IMR-90 (cell line): Measurements from ENCODE around the gene CDK5R2. TPM values are rescaled to one million over a fixed set of nuclear protein-coding genes. Genes with fewer than 3 reads are reported as not detected.

Experiments used
- ATAC-seq: fragments of 200-7000 bp; cut with Tn5 transposase; 2 replicates; pipeline ENCODE4 v1.9.1; 2020; ENCODE audit warnings: low read depth, mild to moderate bottlenecking, moderate library complexity
- BruUV-seq: library from RNA; stranded (reverse); fragments of 400-500 nt; replicated peaks from 2 replicates; lab custom pipeline; 2021; lab: Mats Ljungman, UMichigan
- CTCF ChIA-PET: fragments of 300-600 bp; formaldehyde crosslinking; extraction: SDS; loops from one replicate; lab custom pipeline; 2021; ENCODE audit warnings: antibody characterized with exemption; lab: Yijun Ruan, JAX
- POLR2A ChIA-PET: fragments of 300-600 bp; sonication (Branson Sonifier 250); formaldehyde crosslinking; loops from one replicate; lab custom pipeline; 2022; ENCODE audit warnings: antibody characterized with exemption; ENCODE audit not compliant: unreplicated experiment; lab: Charles Lee
- DNase-seq: peaks from one replicate; pipeline ENCODE4 v3.0.0; 2013
- H2AFZ ChIP-seq: replicated peaks from 2 replicates; pipeline ENCODE3; 2013; ENCODE audit warnings: low read length, mild to moderate bottlenecking; ENCODE audit not compliant: poor library complexity
- H2AK5ac ChIP-seq: 2 replicates; pipeline ENCODE4 v1.6.1; 2013; ENCODE audit warnings: low read depth, low read length, inconsistent platforms
- H2AK9ac ChIP-seq: replicated peaks from 2 replicates; pipeline ENCODE3; 2013; ENCODE audit warnings: mild to moderate bottlenecking, low read depth, low read length, moderate library complexity; ENCODE audit not compliant: poor library complexity
- H2BK120ac ChIP-seq: 2 replicates; pipeline ENCODE4 v1.6.1; 2013; ENCODE audit warnings: low read depth, low read length, inconsistent platforms
- H2BK15ac ChIP-seq: 3 replicates; pipeline ENCODE4 v1.6.1; 2013; ENCODE audit warnings: low read depth, low read length, inconsistent platforms
- H2BK20ac ChIP-seq: 2 replicates; pipeline ENCODE4 v1.6.1; 2013; ENCODE audit warnings: low read depth, mild to moderate bottlenecking, inconsistent platforms, low read length, moderate library complexity
- H2BK5ac ChIP-seq: 2 replicates; pipeline ENCODE4 v1.6.1; 2013; ENCODE audit warnings: mild to moderate bottlenecking, low read depth, low read length, inconsistent platforms; ENCODE audit not compliant: poor library complexity, severe bottlenecking
- H3K14ac ChIP-seq: replicated peaks from 2 replicates; pipeline ENCODE4 v1.6.1; 2013; ENCODE audit warnings: low read depth, low read length, inconsistent platforms
- H3K18ac ChIP-seq: 2 replicates; pipeline ENCODE4 v1.6.1; 2013; ENCODE audit warnings: low read depth, low read length, control low read depth
- H3K23ac ChIP-seq: 2 replicates; pipeline ENCODE4 v1.6.1; 2013; ENCODE audit warnings: low read depth, low read length, inconsistent platforms
- H3K27ac ChIP-seq: 2 replicates; pipeline ENCODE4 v1.5.1; 2013; ENCODE audit warnings: mild to moderate bottlenecking, control low read depth, low read length; ENCODE audit not compliant: insufficient read depth
- H3K27me3 ChIP-seq: 2 replicates; pipeline ENCODE4 v1.6.1; 2013; ENCODE audit warnings: low read length; ENCODE audit not compliant: control insufficient read depth, insufficient read depth
- H3K36me3 ChIP-seq: 2 replicates; pipeline ENCODE4 v1.6.1; 2013; ENCODE audit warnings: low read length, mixed read lengths; ENCODE audit not compliant: control insufficient read depth, insufficient read depth
- H3K4ac ChIP-seq: 2 replicates; pipeline ENCODE4 v1.6.1; 2013; ENCODE audit warnings: low read depth, low read length, inconsistent platforms
- H3K4me1 ChIP-seq: 2 replicates; pipeline ENCODE4 v1.6.1; 2013; ENCODE audit warnings: low read length, mixed read lengths; ENCODE audit not compliant: control insufficient read depth, insufficient read depth
- H3K4me2 ChIP-seq: 2 replicates; pipeline ENCODE4 v1.6.1; 2013; ENCODE audit warnings: low read depth, mild to moderate bottlenecking, control low read depth, low read length, moderate library complexity
- H3K4me3 ChIP-seq: 2 replicates; pipeline ENCODE4 v1.5.1; 2013; ENCODE audit warnings: low read depth, mild to moderate bottlenecking, control low read depth, low read length, moderate library complexity; ENCODE audit not compliant: insufficient read depth
- H3K56ac ChIP-seq: 2 replicates; pipeline ENCODE4 v1.6.1; 2013; ENCODE audit warnings: low read length, inconsistent platforms; ENCODE audit not compliant: insufficient read depth; ENCODE audit errors: extremely low read depth
- H3K79me1 ChIP-seq, 2 experiments: 2 replicates each; pipeline ENCODE4 v1.6.1; 2013; ENCODE audit warnings: low read length in 2 of 2, inconsistent platforms in 1 of 2, low read depth in 1 of 2
- H3K9ac ChIP-seq: 2 replicates; pipeline ENCODE4 v1.6.1; 2013; ENCODE audit warnings: low read depth, low read length, control low read depth
- H3K9me1 ChIP-seq: 2 replicates; pipeline ENCODE4 v1.6.1; 2013; ENCODE audit warnings: low read length, inconsistent platforms; ENCODE audit not compliant: insufficient read depth
- H3K9me3 ChIP-seq: 2 replicates; pipeline ENCODE4 v1.6.1; 2013; ENCODE audit warnings: low read length; ENCODE audit not compliant: control insufficient read depth, insufficient read depth
- H4K20me1 ChIP-seq: 2 replicates; pipeline ENCODE4 v1.6.1; 2013; ENCODE audit warnings: low read length, inconsistent platforms; ENCODE audit not compliant: insufficient read depth
- H4K5ac ChIP-seq: 2 replicates; pipeline ENCODE4 v1.6.1; 2013; ENCODE audit warnings: mild to moderate bottlenecking, low read depth, low read length, control low read depth
- H4K8ac ChIP-seq, 2 experiments: 2 replicates each; pipeline ENCODE4 v1.6.1; 2013; ENCODE audit warnings: low read depth in 2 of 2, low read length in 2 of 2, control low read depth in 1 of 2, inconsistent platforms in 1 of 2
- H4K91ac ChIP-seq: 2 replicates; pipeline ENCODE4 v1.6.1; 2013; ENCODE audit warnings: low read depth, low read length, inconsistent platforms; ENCODE audit not compliant: insufficient read depth
- BHLHE40 ChIP-seq: fragments of 150-350 bp; IDR thresholded peaks from 2 replicates; pipeline ENCODE4 v1.6.1; 2016; ENCODE audit warnings: mild to moderate bottlenecking, low read depth, low read length
- CEBPB ChIP-seq: IDR thresholded peaks from 2 replicates; pipeline ENCODE4 v1.6.1; 2012; ENCODE audit warnings: low read depth, low read length, improper control_type of control experiment
- CHD1 ChIP-seq: IDR thresholded peaks from 2 replicates; pipeline ENCODE4 v1.6.1; 2012; ENCODE audit warnings: low read depth, low read length, improper control_type of control experiment
- CTCF ChIP-seq: conservative IDR thresholded peaks from 2 replicates; pipeline ENCODE4 v1.5.1; 2012; ENCODE audit warnings: mild to moderate bottlenecking, low read depth, low read length, improper control_type of control experiment
- FOS ChIP-seq: fragments of 150-350 bp; IDR thresholded peaks from 2 replicates; pipeline ENCODE4 v1.6.1; 2016; ENCODE audit warnings: low read depth, low read length
- MAFK ChIP-seq: IDR thresholded peaks from 2 replicates; pipeline ENCODE4 v1.6.1; 2012; ENCODE audit warnings: low read depth, low read length, improper control_type of control experiment
- MAZ ChIP-seq: IDR thresholded peaks from 2 replicates; pipeline ENCODE4 v1.6.1; 2012; ENCODE audit warnings: low read depth, mild to moderate bottlenecking, low read length, improper control_type of control experiment, moderate library complexity, borderline replicate concordance
- MXI1 ChIP-seq: IDR thresholded peaks from 2 replicates; pipeline ENCODE4 v1.6.1; 2012; ENCODE audit warnings: low read depth, mild to moderate bottlenecking, low read length, moderate library complexity, borderline replicate concordance
- NFE2L2 ChIP-seq: fragments of 150-350 bp; IDR thresholded peaks from 2 replicates; pipeline ENCODE4 v1.6.1; 2016; ENCODE audit warnings: low read depth, mild to moderate bottlenecking, low read length
- RAD21 ChIP-seq: IDR thresholded peaks from 2 replicates; pipeline ENCODE4 v1.6.1; 2012; ENCODE audit warnings: low read length, improper control_type of control experiment
- RCOR1 ChIP-seq: IDR thresholded peaks from 2 replicates; pipeline ENCODE4 v1.6.1; 2012; ENCODE audit warnings: mild to moderate bottlenecking, low read length, improper control_type of control experiment; ENCODE audit not compliant: insufficient replicate concordance
- RFX5 ChIP-seq: IDR thresholded peaks from 2 replicates; pipeline ENCODE4 v1.8.0; 2012; ENCODE audit warnings: low read depth, mild to moderate bottlenecking, low read length, moderate library complexity
- SMC3 ChIP-seq: fragments of 150-350 bp; IDR thresholded peaks from 2 replicates; pipeline ENCODE4 v1.6.1; 2016; ENCODE audit warnings: low read depth, mild to moderate bottlenecking, antibody characterized with exemption, low read length, moderate library complexity
- WGBS, 2 experiments: methylation state at CpG; one replicate each; pipeline versions ENCODE4 v1.1.5 to v1.1.7; 2013; ENCODE audit warnings: missing lambda C conversion rate in 2 of 2; ENCODE audit not compliant: insufficient read length in 1 of 2; ENCODE audit errors: extremely low coverage in 2 of 2; 5-methylcytosine and 5-hydroxymethylcytosine counted together
- dilution Hi-C: fragments of 300-500 bp; cut with HindIII; formaldehyde crosslinking; loops from one replicate; pipeline ENCODE4 v1.14.3; 2018; ENCODE audit warnings: low sequenced_read_pairs; ENCODE audit not compliant: unreplicated experiment
- in situ Hi-C: fragments of 300-500 bp; cut with MboI; formaldehyde crosslinking; loops from 3 replicates; pipeline ENCODE4 v1.14.3; 2019; ENCODE audit warnings: low sequenced_read_pairs, inconsistent platforms, mixed read lengths
- intact Hi-C: fragments of 100-400 bp; cut with micrococcal nuclease; formaldehyde crosslinking; loops from 2 replicates; pipeline ENCODE4 v1.10.0; 2022
- polyA plus RNA-seq, 3 experiments: library from polyadenylated mRNA; depleted of rRNA; stranded (reverse); fragments of >200 nt; gene quantifications; 2 replicates each; pipeline ENCODE4 v1.2.3, GENCODE V29; 2012; ENCODE audit warnings: low replicate concordance in 1 of 3
- total RNA-seq: library from RNA; depleted of rRNA; stranded (reverse); fragments of >200 nt; gene quantifications from 2 replicates; pipeline ENCODE4 v1.2.3, GENCODE V29; 2012
- TF ChIP-seq, protein P1 (sequence below): fragments of 150-350 bp; IDR thresholded peaks from 2 replicates; pipeline ENCODE4 v1.6.1; 2016; ENCODE audit warnings: low read depth, mild to moderate bottlenecking, low read length, moderate library complexity, borderline replicate concordance
- TF ChIP-seq, protein P2 (sequence below): fragments of 150-350 bp; IDR thresholded peaks from 2 replicates; pipeline ENCODE4 v1.6.1; 2017; ENCODE audit warnings: mild to moderate bottlenecking, antibody characterized with exemption, low read length, low read depth

The CDK5R2 gene
- total and polyA plus RNA-seq, 2 of the 4 experiments (the other 2 are of a cell fraction) = not detected

DNA sequence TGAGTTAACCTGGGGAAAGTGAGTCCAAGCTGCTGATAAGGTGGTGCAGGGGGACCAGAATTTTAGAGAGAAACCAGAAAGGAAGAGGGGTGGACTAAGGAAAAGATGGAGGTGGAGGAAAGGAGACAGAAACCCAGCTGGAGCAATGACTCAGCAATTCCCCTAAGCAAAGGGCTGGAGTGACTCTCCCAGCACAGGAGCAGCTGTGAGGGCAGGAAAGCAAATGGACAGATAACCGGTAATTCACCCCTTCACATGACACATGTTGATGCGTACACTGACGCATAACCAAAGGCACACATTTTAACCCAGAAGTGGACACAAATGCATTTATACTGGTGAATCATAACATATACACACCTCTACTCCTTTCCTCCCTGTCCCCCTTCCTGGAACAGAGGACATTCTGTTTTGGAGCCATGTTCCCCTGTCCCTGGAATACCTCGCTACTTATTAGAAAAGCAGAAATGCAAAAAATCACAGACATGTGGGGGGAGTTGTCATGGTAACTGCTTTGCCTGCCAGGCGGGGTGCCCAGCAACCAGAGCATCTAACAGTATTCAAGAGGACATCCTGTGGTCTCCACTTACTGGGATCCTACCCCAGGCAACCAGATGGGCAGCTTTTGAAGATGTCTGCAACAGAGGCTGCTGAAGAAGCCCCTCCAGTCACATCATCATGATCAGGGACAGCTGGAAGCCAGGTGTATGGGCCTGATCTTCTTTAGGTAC lies 4.7 kb downstream of the CDK5R2 start:
- ChIA-PET CTCF (no interaction called here), POLR2A (no interaction called here)
- dilution Hi-C loops (no loop called here), intact Hi-C loops (no loop called here), in situ Hi-C loops (no loop called here)
- H3K9ac ChIP-seq = no peak overlapping the region
- H2AK9ac ChIP-seq = peak overlapping the region; percentile 42
- no peak overlapping the region for H3K4me3 ChIP-seq
- H2BK15ac ChIP-seq = no peak overlapping the region
- no peak overlapping the region for H2BK120ac ChIP-seq
- no peaks in the 10 kb centered on the region for H4K20me1 ChIP-seq
- H3K4me2 ChIP-seq = no peak overlapping the region
- H2AFZ ChIP-seq = peak overlapping the region; percentile 5
- peak overlapping the region; percentile 35; the same call in 1 of the 2 replicates for H2BK20ac ChIP-seq
- no peaks in the 10 kb centered on the region for H3K4me1 ChIP-seq
- H2BK5ac ChIP-seq = no peak overlapping the region
- no peak overlapping the region for H3K4ac ChIP-seq
- no peak overlapping the region for H3K14ac ChIP-seq
- no CpG with 5 or more reads among the region's 5 CpGs for WGBS, 2 experiments
- H3K56ac ChIP-seq = no peak overlapping the region
- H3K79me1 ChIP-seq = no peaks in the 10 kb centered on the region
- no peak overlapping the region for H4K91ac ChIP-seq
- peak; percentile 18; the same call in 1 of the 2 replicates for ATAC-seq
- H3K23ac ChIP-seq = no peak overlapping the region
- H3K18ac ChIP-seq = no peak overlapping the region
- 0 out of 2 replicates have a peak, but pooled peaks cover under 1% of the 10 kb centered on the region for H3K9me1 ChIP-seq
- DNase-seq = peak; percentile 92
- H2AK5ac ChIP-seq = no peak overlapping the region
- H3K36me3 ChIP-seq = no peaks in the 10 kb centered on the region
- H3K27me3 ChIP-seq = peaks cover 41% of the 10 kb centered on the region
- no peak overlapping the region for H3K27ac ChIP-seq
- BruUV-seq = no TSS peak
- no peak overlapping the region; a peak in 1 of 4 replicates for H4K8ac ChIP-seq
- no peaks in the 10 kb centered on the region for H3K9me3 ChIP-seq
- H4K5ac ChIP-seq = no peak overlapping the region
- TF ChIP-seq, protein P1, sequence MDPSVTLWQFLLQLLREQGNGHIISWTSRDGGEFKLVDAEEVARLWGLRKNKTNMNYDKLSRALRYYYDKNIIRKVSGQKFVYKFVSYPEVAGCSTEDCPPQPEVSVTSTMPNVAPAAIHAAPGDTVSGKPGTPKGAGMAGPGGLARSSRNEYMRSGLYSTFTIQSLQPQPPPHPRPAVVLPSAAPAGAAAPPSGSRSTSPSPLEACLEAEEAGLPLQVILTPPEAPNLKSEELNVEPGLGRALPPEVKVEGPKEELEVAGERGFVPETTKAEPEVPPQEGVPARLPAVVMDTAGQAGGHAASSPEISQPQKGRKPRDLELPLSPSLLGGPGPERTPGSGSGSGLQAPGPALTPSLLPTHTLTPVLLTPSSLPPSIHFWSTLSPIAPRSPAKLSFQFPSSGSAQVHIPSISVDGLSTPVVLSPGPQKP = no peak
- TF ChIP-seq MAZ (no peak), RAD21 (no peak), SMC3 (no peak), CTCF (no peak), MXI1 (no peak), NFE2L2 (peak; percentile 99), CHD1 (no peak), BHLHE40 (peak; percentile 15; the same call in 1 of the 2 replicates), FOS (no peak), CEBPB (no peak), RCOR1 (no peak), RFX5 (no peak), MAFK (peak; percentile 81)
- TF ChIP-seq, protein P2, sequence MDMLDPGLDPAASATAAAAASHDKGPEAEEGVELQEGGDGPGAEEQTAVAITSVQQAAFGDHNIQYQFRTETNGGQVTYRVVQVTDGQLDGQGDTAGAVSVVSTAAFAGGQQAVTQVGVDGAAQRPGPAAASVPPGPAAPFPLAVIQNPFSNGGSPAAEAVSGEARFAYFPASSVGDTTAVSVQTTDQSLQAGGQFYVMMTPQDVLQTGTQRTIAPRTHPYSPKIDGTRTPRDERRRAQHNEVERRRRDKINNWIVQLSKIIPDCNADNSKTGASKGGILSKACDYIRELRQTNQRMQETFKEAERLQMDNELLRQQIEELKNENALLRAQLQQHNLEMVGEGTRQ = no peak
